Measurements from ENCODE around the gene AFF1.

- TF ChIP-seq CTCF (IDR thresholded peaks at IDR 0.05) (no peak), POLR2AphosphoS5 (IDR thresholded peaks at IDR 0.05) (no peak), POLR2A (IDR thresholded peaks at IDR 0.05) (no peak), EP300 (IDR thresholded peaks at IDR 0.05) (no peak)
Observed at GRCh38 chr4:87057835-87058355, 123.1 kb downstream of the AFF1 start.
